PFSK-1 (cell line): ENCODE results near the gene NDEL1.

Experiments
- POLR2AphosphoS5 ChIP-seq: IDR thresholded peaks from 2 replicates; pipeline ENCODE4 v1.6.1; 2012; ENCODE audit warnings: low read depth, mild to moderate bottlenecking, control low read depth, low read length, moderate library complexity
- REST ChIP-seq, 2 experiments: IDR thresholded peaks; 2 replicates each; pipeline versions ENCODE4 v1.6.1 to v1.8.0; 2011 to 2012; ENCODE audit warnings: low read depth in 2 of 2, low read length in 2 of 2, control low read depth in 1 of 2, inconsistent platforms in 1 of 2, mild to moderate bottlenecking in 1 of 2, moderate library complexity in 1 of 2; ENCODE audit not compliant: insufficient read depth in 1 of 2

DNA sequence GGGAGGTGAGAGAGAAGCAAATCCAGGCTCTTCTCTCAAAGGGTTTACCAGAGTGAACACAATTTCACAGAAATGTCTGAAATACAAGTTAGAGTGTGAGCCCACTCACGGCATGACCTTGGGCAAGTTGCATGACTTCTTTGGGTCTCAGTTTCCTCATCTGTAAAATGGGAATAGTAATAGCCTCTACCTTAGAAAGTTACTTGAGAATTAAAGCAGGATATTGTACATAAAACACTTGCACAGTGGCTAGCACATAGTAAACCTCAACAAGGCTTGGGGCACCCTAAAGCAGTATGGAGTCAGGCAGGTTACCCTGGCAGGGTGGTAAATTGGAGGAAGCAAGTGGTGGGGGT, 24.8 kb upstream of the NDEL1 start:
- TF ChIP-seq REST (IDR thresholded peaks at IDR 0.05; ENCODE audit: insufficient read depth in 1 of 2, low read depth in 2 of 2, low read length in 2 of 2) (no peak), POLR2AphosphoS5 (no peak)
